Ammon's horn (tissue), 1 donor: ENCODE results near the gene SLC16A3.

Experiments
- DNase-seq: peaks from one replicate; pipeline ENCODE4 v3.0.0-alpha.2; 2016; ENCODE audit warnings: low spot score

Gene SLC16A3

GRCh38 chr17:82287013-82287867 lies 58.4 kb downstream of the SLC16A3 start:
- DNase-seq, result no peak

GRCh38 chr17:82287868-82288801 lies 59.3 kb downstream of the SLC16A3 start:
- DNase-seq, result no peak
